Astrocyte of the cerebellum (primary cell): Measurements from ENCODE around the gene MSANTD1.

ENCODE experiments used
- DNase-seq: peaks from one replicate; pipeline ENCODE4 v3.0.0-alpha.2; 2011; ENCODE audit warnings: low read depth
- H3K4me3 ChIP-seq: 2 replicates; pipeline ENCODE4 v1.5.1; 2011; ENCODE audit warnings: mild to moderate bottlenecking, low read depth, low read length, moderate library complexity
- CTCF ChIP-seq: IDR thresholded peaks from 2 replicates; pipeline ENCODE4 v1.5.1; 2012; ENCODE audit warnings: low read length, low read depth, moderate library complexity, mild to moderate bottlenecking; ENCODE audit errors: missing control alignments
- in situ Hi-C: cut with HindIII; loops from 2 replicates; pipeline ENCODE4 v1.10.0; 2017; ENCODE audit warnings: low sequenced_read_pairs

The MSANTD1 gene

GRCh38 chr4:3210467-3210866 lies 38.5 kb upstream of the MSANTD1 start:
- TF ChIP-seq CTCF = no peak
- in situ Hi-C loops = no loop called here
- H3K4me3 ChIP-seq = no peak overlapping the region
- no peak for DNase-seq

GRCh38 chr4:3211866-3212265 lies 37.1 kb upstream of the MSANTD1 start:
- no peak for TF ChIP-seq CTCF
- H3K4me3 ChIP-seq = no peak overlapping the region

GRCh38 chr4:3212391-3213105 lies 36.4 kb upstream of the MSANTD1 start:
- H3K4me3 ChIP-seq = no peak overlapping the region
- in situ Hi-C loops = no loop called here
- TF ChIP-seq CTCF = no peak
- no peak for DNase-seq

More at GRCh38 chr4:3211866-3212265, 37.1 kb upstream of the MSANTD1 start:
- in situ Hi-C loops = no loop called here
- no peak for DNase-seq

GRCh38 chr4:3213106-3213425 lies 35.9 kb upstream of the MSANTD1 start:
- no peak for TF ChIP-seq CTCF
- in situ Hi-C loops = no loop called here
- no peak overlapping the region for H3K4me3 ChIP-seq
- DNase-seq = no peak

- no peak for TF ChIP-seq CTCF
- in situ Hi-C loops = no loop called here
- no peak for DNase-seq
- no peak overlapping the region for H3K4me3 ChIP-seq
Measured at GRCh38 chr4:3213661-3214250, 35.2 kb upstream of the MSANTD1 start.

GRCh38 chr4:3215256-3215655 lies 33.7 kb upstream of the MSANTD1 start:
- no peak for TF ChIP-seq CTCF
- no peak for DNase-seq
- H3K4me3 ChIP-seq = no peak overlapping the region
- in situ Hi-C loops = no loop called here

- no peak for TF ChIP-seq CTCF
- no peak overlapping the region for H3K4me3 ChIP-seq
- DNase-seq = no peak
- in situ Hi-C loops = no loop called here
Measured at GRCh38 chr4:3215733-3216132, 33.2 kb upstream of the MSANTD1 start.
